Measurements from ENCODE around the gene POLQ. TPM values are rescaled to one million over a fixed set of nuclear protein-coding genes. Genes with fewer than 3 reads are reported as not detected.

POLQ gene
- total RNA-seq, 4 donors from 2014 or later = under 0.01 to 0.30 (median under 0.01) TPM; not detected in 1

Other genes starting within 250 kb of the POLQ start
- not detected for gene ARGFX, start 22.0 kb upstream of the POLQ start, total RNA-seq
- not detected for gene FBXO40, start 47.4 kb upstream of the POLQ start, total RNA-seq
- gene HCLS1, start 114.9 kb upstream of the POLQ start, total RNA-seq = 10 to 100 TPM; 64.7 to 99.3 (median 83.0) TPM
- gene GOLGB1, start 203.8 kb upstream of the POLQ start, total RNA-seq = 10 to 100 TPM; 54.0 to 70.6 (median 60.1) TPM